Lower leg skin (tissue), 3 donors: ENCODE data around the gene FOSB.

Source experiments
- POLR2A ChIP-seq, 2 donors: fragments of 450-650 bp; IDR thresholded peaks; one replicate each; pipeline ENCODE4 v1.6.1; 2016 to 2017; ENCODE audit warnings: antibody characterized with exemption in 2 of 2, mild to moderate bottlenecking in 1 of 2, moderate library complexity in 1 of 2
- TF ChIP-seq, protein P1 (sequence below), 3 donors: fragments of 450-650 bp; IDR thresholded peaks; one replicate each; pipeline ENCODE4 v1.5.1; 2016; ENCODE audit warnings: antibody characterized with exemption in 3 of 3, mild to moderate bottlenecking in 3 of 3, moderate library complexity in 2 of 3

DNA sequence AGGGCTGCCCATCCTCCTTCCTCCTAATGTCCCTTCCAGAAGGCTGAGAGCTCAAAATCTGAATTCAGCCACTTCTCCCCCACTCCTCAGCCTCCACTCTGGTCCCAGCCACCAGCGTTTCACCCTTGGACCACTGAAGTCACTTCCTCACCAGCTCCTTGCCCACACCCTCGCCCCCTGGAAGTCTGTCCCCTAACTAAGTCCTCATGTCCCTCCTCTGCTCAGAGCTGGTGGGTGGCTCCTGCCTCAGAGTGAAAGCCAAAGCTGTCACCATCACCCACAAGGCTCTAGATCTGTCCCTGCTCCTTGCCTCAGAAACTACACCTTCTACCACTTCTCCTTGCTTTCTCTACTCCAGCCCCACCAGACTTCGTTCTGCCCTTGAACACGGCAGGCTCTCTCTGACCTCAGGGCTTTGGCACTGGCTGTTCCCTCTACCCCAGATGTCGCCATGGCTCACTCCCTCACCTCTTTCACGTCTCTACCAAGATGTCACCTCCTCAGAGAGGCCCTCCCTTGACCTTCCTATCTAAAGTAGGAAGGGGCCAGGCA, 45.8 kb upstream of the FOSB start:
- TF ChIP-seq, protein P1, sequence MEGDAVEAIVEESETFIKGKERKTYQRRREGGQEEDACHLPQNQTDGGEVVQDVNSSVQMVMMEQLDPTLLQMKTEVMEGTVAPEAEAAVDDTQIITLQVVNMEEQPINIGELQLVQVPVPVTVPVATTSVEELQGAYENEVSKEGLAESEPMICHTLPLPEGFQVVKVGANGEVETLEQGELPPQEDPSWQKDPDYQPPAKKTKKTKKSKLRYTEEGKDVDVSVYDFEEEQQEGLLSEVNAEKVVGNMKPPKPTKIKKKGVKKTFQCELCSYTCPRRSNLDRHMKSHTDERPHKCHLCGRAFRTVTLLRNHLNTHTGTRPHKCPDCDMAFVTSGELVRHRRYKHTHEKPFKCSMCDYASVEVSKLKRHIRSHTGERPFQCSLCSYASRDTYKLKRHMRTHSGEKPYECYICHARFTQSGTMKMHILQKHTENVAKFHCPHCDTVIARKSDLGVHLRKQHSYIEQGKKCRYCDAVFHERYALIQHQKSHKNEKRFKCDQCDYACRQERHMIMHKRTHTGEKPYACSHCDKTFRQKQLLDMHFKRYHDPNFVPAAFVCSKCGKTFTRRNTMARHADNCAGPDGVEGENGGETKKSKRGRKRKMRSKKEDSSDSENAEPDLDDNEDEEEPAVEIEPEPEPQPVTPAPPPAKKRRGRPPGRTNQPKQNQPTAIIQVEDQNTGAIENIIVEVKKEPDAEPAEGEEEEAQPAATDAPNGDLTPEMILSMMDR (IDR thresholded peaks at IDR 0.05): no peak
- no peak for TF ChIP-seq POLR2A (IDR thresholded peaks at IDR 0.05)
